Tibial nerve (tissue), 4 donors: ENCODE data around the gene PAX1. TPM values are rescaled to one million over a fixed set of nuclear protein-coding genes. Genes with fewer than 3 reads are reported as not detected.
A peak's percentile ranks its signal among the peaks of the same experiment; 100 is the strongest.

ENCODE experiments used
- DNase-seq, 2 donors: peaks; one replicate each; pipeline ENCODE4 v3.0.0-alpha.2; 2019; ENCODE audit warnings: low spot score in 2 of 2
- H3K27ac ChIP-seq, 4 donors: fragments of 200-600 bp; sonication (generic) in 3 of 4; one replicate each; pipeline ENCODE4 v1.5.1; 2017 to 2019; ENCODE audit warnings: mild to moderate bottlenecking in 1 of 4
- H3K27me3 ChIP-seq, 2 donors: fragments of 200-600 bp; sonication (generic) in 1 of 2; one replicate each; pipeline versions ENCODE4 v1.5.1 to v1.6.0; 2017 to 2019
- H3K36me3 ChIP-seq, 3 donors: fragments of 200-600 bp; sonication (generic); one replicate each; pipeline ENCODE4 v1.5.1; 2018 to 2019
- H3K4me1 ChIP-seq, 4 donors: fragments of 200-600 bp; sonication (generic) in 3 of 4; one replicate each; pipeline ENCODE4 v1.5.1; 2017 to 2019
- H3K4me3 ChIP-seq, 4 donors: fragments of 200-600 bp; sonication (generic) in 3 of 4; one replicate each; pipeline ENCODE4 v1.5.1; 2017 to 2019; ENCODE audit warnings: mild to moderate bottlenecking in 1 of 4, moderate library complexity in 1 of 4
- H3K9me3 ChIP-seq, 4 donors: fragments of 200-600 bp; sonication (generic) in 3 of 4; one replicate each; pipeline ENCODE4 v1.5.1; 2017 to 2019
- EP300 ChIP-seq, 2 donors: sonication (generic); formaldehyde crosslinking; IDR thresholded peaks; one replicate each; pipeline ENCODE4 v1.6.1; 2017; ENCODE audit warnings: antibody characterized with exemption in 2 of 2, mild to moderate bottlenecking in 1 of 2
- POLR2A ChIP-seq, 2 donors: fragments of 450-650 bp; IDR thresholded peaks; one replicate each; pipeline ENCODE4 v1.6.1; 2017; ENCODE audit warnings: antibody characterized with exemption in 2 of 2, mild to moderate bottlenecking in 2 of 2, moderate library complexity in 2 of 2
- WGBS, 2 donors: methylation state at CpG; one replicate each; pipeline ENCODE4 v1.1.5; 2018; 5-methylcytosine and 5-hydroxymethylcytosine counted together
- small RNA-seq: library from RNA; depleted of rRNA; stranded (forward); fragments of <200 nt; gene quantifications from one replicate; pipeline ENCODE3, GENCODE V24; 2016
- total RNA-seq, 4 donors: library from RNA; depleted of rRNA; stranded (reverse); fragments of >200 nt; gene quantifications; one replicate each; pipeline ENCODE4 v1.1.0, GENCODE V29; 2016
- TF ChIP-seq, protein P1 (sequence below), 5 experiments: fragments of 200-600 bp in 3 of 5; fragments of 450-650 bp in 2 of 5; sonication (generic) in 3 of 5; IDR thresholded peaks; one replicate each; pipeline ENCODE4 v1.5.1; 2016 to 2019; ENCODE audit warnings: antibody characterized with exemption in 5 of 5, mild to moderate bottlenecking in 3 of 5, moderate library complexity in 2 of 5

PAX1 gene
- total RNA-seq, 4 donors from 2014 or later: not detected

GRCh38 chr20:21739682-21740081 lies 34.2 kb downstream of the PAX1 start:
- Histone ChIP-seq H3K27ac (no peak overlapping the region), H3K36me3 (no peaks in the 10 kb centered on the region), H3K27me3 (no peaks in the 10 kb centered on the region), H3K9me3 (peaks cover 0 to 40% (median 0%) of the 10 kb centered on the region in 4 donors), H3K4me3 (no peak overlapping the region), H3K4me1 (no peaks in the 10 kb centered on the region)
- DNase-seq: no peak
- 45 to 66% methylated on average over 3 of the region's 3 CpGs for WGBS, 2 donors
- TF ChIP-seq EP300 (IDR thresholded peaks at IDR 0.05) (no peak), POLR2A (IDR thresholded peaks at IDR 0.05) (no peak)
- TF ChIP-seq, protein P1, sequence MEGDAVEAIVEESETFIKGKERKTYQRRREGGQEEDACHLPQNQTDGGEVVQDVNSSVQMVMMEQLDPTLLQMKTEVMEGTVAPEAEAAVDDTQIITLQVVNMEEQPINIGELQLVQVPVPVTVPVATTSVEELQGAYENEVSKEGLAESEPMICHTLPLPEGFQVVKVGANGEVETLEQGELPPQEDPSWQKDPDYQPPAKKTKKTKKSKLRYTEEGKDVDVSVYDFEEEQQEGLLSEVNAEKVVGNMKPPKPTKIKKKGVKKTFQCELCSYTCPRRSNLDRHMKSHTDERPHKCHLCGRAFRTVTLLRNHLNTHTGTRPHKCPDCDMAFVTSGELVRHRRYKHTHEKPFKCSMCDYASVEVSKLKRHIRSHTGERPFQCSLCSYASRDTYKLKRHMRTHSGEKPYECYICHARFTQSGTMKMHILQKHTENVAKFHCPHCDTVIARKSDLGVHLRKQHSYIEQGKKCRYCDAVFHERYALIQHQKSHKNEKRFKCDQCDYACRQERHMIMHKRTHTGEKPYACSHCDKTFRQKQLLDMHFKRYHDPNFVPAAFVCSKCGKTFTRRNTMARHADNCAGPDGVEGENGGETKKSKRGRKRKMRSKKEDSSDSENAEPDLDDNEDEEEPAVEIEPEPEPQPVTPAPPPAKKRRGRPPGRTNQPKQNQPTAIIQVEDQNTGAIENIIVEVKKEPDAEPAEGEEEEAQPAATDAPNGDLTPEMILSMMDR (IDR thresholded peaks at IDR 0.05): no peak

GRCh38 chr20:21741266-21741665 lies 35.8 kb downstream of the PAX1 start:
- Histone ChIP-seq H3K9me3 (peaks cover 0 to 35% (median 0%) of the 10 kb centered on the region in 4 donors), H3K4me3 (no peak overlapping the region), H3K27me3 (no peaks in the 10 kb centered on the region), H3K36me3 (no peaks in the 10 kb centered on the region), H3K27ac (no peak overlapping the region), H3K4me1 (no peaks in the 10 kb centered on the region)
- TF ChIP-seq, protein P1 (IDR thresholded peaks at IDR 0.05): no peak
- TF ChIP-seq POLR2A (IDR thresholded peaks at IDR 0.05) (no peak), EP300 (IDR thresholded peaks at IDR 0.05) (no peak)
- no peak for DNase-seq

DNA sequence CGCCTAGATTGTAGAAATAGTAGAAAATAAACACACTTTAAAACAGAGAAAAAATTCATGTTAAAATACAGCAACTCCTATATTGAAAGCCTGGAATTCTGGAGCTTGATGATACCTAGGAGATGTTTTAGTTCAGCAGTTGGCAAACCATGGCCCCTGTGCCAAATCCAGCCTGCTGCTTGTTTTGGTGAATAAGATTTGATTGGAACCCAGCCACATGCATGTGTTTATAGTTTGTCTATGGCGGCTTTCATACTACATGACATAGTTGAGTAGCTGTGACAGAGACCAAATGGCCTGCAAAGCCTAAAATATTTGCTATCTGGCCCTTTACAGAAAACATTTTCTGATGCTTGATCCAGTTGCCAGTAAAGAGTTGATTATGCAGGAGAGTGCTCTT lies 57.2 kb downstream of the PAX1 start:
- no peak overlapping the region for H3K4me3 ChIP-seq
- H3K9me3 ChIP-seq: peaks cover 0 to 2% (median 0%) of the 10 kb centered on the region in 4 donors
- TF ChIP-seq POLR2A (IDR thresholded peaks at IDR 0.05) (no peak), EP300 (IDR thresholded peaks at IDR 0.05) (no peak)
- TF ChIP-seq, protein P1 (IDR thresholded peaks at IDR 0.05): no peak
- no peak overlapping the region for H3K27ac ChIP-seq
- H3K36me3 ChIP-seq: no peaks in the 10 kb centered on the region
- peaks cover 0 to 2% (median 0%) of the 10 kb centered on the region in 4 donors for H3K4me1 ChIP-seq
- H3K27me3 ChIP-seq: no peaks in the 10 kb centered on the region
- no peak for DNase-seq
- 85 to 93% methylated on average over 2 of the region's 2 CpGs for WGBS, 2 donors

DNA sequence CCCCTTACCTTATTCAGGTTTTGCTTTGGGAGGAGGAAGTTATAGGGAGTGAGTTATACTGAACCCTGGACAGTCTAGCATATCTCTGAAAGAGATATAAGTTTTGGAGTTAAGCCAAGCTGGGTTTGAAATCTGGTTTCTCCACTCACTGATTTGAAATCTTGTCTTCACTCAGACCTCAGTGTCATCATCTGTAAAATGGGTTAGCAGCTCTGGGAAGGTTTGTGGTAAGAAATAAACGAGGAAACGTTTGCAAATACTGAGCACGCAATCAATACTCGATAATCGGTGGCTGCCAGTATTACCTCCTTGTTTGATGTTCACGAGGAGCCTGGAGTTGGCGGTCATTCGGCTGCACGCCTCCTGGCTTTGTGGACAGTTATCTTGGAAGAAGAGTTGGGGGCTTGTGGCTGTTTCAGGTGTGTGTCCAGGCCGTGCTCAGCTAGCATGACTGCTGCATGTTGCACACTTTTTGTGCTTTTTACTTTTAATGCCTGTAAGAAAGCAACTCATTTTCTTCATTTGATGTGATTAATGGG lies 61.8 kb downstream of the PAX1 start:
- no peak for DNase-seq
- H3K36me3 ChIP-seq: no peaks in the 10 kb centered on the region
- WGBS, 2 donors: 75 to 78% methylated on average over 10 of the region's 10 CpGs
- no peak overlapping the region for H3K27ac ChIP-seq
- peaks cover 0 to 6% (median 0%) of the 10 kb centered on the region in 4 donors for H3K4me1 ChIP-seq
- no peaks in the 10 kb centered on the region for H3K27me3 ChIP-seq
- TF ChIP-seq, protein P1 (IDR thresholded peaks at IDR 0.05): no peak
- TF ChIP-seq EP300 (IDR thresholded peaks at IDR 0.05): no peak
- TF ChIP-seq POLR2A (IDR thresholded peaks at IDR 0.05): no peak
- no peaks in the 10 kb centered on the region for H3K9me3 ChIP-seq
- H3K4me3 ChIP-seq: no peak overlapping the region

- 4 to 5% methylated on average over 21 to 22 of the region's 22 CpGs for WGBS, 2 donors
- TF ChIP-seq EP300 (IDR thresholded peaks at IDR 0.05) (no peak), POLR2A (IDR thresholded peaks at IDR 0.05) (no peak)
- TF ChIP-seq, protein P1 (IDR thresholded peaks at IDR 0.05): peak in 1 of 5 experiments; percentile 13
- Histone ChIP-seq H3K4me3 (no peak overlapping the region), H3K27me3 (no peaks in the 10 kb centered on the region), H3K27ac (no peak overlapping the region), H3K9me3 (no peaks in the 10 kb centered on the region), H3K36me3 (no peaks in the 10 kb centered on the region), H3K4me1 (peaks cover 0 to 6% (median 0%) of the 10 kb centered on the region in 4 donors)
- no peak for DNase-seq
Observed at GRCh38 chr20:21767739-21768223, 62.3 kb downstream of the PAX1 start.

Small RNA genes within 50 kb of the gene (small RNA-seq; reads per million reads assigned to genes)
- not detected for gene RPL41P1

Other genes with a start within 250 kb of the PAX1 start
- gene NKX2-2, start 191.6 kb upstream of the PAX1 start, total RNA-seq: not detected